Measurements from ENCODE around the gene CELA1. TPM values are rescaled to one million over a fixed set of nuclear protein-coding genes. Genes with fewer than 3 reads are reported as not detected.

The CELA1 gene
- polyA plus RNA-seq, 1 of the 3 experiments (the other 2 are of a cell fraction), result 0.05 TPM

GRCh38 chr12:51311389-51311788 lies 35.1 kb downstream of the CELA1 start:
- H3K4me2 ChIP-seq, result no peak overlapping the region
- ChIA-PET CTCF (no interaction called here), POLR2A (no interaction called here)
- H3K4me1 ChIP-seq (ENCODE audit: control insufficient read depth in 1 of 2, insufficient read depth in 2 of 2, low read depth in 1 of 2, low read length in 1 of 2), result 0 out of 4 replicates have a peak, but pooled peaks cover 0 to 8% of the 10 kb centered on the region in 2 experiments
- peaks cover 11% of the 10 kb centered on the region for H3F3A ChIP-seq (replicated peaks; ENCODE audit: insufficient read depth)
- no peaks in the 10 kb centered on the region for H4K20me1 ChIP-seq (ENCODE audit: insufficient read depth)
- 33% methylated on average over 1 of the region's 1 CpG for WGBS (ENCODE audit: low lambda C conversion rate)
- H2AFZ ChIP-seq (ENCODE audit: low read depth), result no peak overlapping the region
- no peak for DNase-seq
- no peaks in the 10 kb centered on the region for H3K9me2 ChIP-seq
- no peak overlapping the region for H3K4me3 ChIP-seq (ENCODE audit: low read depth in 2 of 2, low read length in 1 of 2)
- no peaks in the 10 kb centered on the region for H3K27me3 ChIP-seq (ENCODE audit: insufficient read depth)
- H3K9ac ChIP-seq, result no peak overlapping the region
- no peaks in the 10 kb centered on the region for H3K36me3 ChIP-seq (replicated peaks in 1 of 2; ENCODE audit: control insufficient read depth in 1 of 2, insufficient read depth in 2 of 2, low read length in 1 of 2)
- no peak for TF ChIP-seq PBX3 (IDR thresholded peaks at IDR 0.05)
- TF ChIP-seq FOXJ3 (CRISPR knock-in tag; IDR thresholded peaks at IDR 0.05), result no peak
- no peak for TF ChIP-seq GABPA (IDR thresholded peaks at IDR 0.05; ENCODE audit: low read depth)
- TF ChIP-seq ZBTB33 (IDR thresholded peaks at IDR 0.05; ENCODE audit: borderline replicate concordance, low read depth), result no peak
- no peak for TF ChIP-seq RAD21 (IDR thresholded peaks at IDR 0.05; ENCODE audit: low read length)
- TF ChIP-seq CTCF (IDR thresholded peaks at IDR 0.05), result no peak
- TF ChIP-seq CHD2 (IDR thresholded peaks at IDR 0.05; ENCODE audit: low read length, partially characterized antibody), result no peak
- no peak for TF ChIP-seq MAX (IDR thresholded peaks at IDR 0.05; ENCODE audit: low read depth)
- no peak for TF ChIP-seq REST (IDR thresholded peaks at IDR 0.05; ENCODE audit: low read depth, low read length)
- no peak for TF ChIP-seq YY1 (IDR thresholded peaks at IDR 0.05; ENCODE audit: low read depth)
- TF ChIP-seq MEF2A (IDR thresholded peaks at IDR 0.05; ENCODE audit: borderline replicate concordance, low read depth), result no peak
- H3K9me3 ChIP-seq, result no peaks in the 10 kb centered on the region
- H3K79me2 ChIP-seq (ENCODE audit: insufficient read depth), result no peaks in the 10 kb centered on the region
- H3K27ac ChIP-seq (ENCODE audit: low read depth in 2 of 2, low read length in 1 of 2), result no peak overlapping the region

All from SK-N-SH (cell line).